HS-27A (cell line): Measurements from ENCODE around the gene GABRA5.
A peak's percentile ranks its signal among the peaks of the same experiment; 100 is the strongest.
"Not testable (repeated sequence)": the region's sequence is repeated elsewhere in the genome, so short reads cannot be mapped to it uniquely, and the experiment has no call there.

Experiments used
- DNase-seq: peaks from one replicate; pipeline ENCODE4 v3.0.0-alpha.2; 2012; ENCODE audit warnings: low read depth, missing footprints

GABRA5 gene

GRCh38 chr15:26877831-26878230 lies 11.0 kb downstream of the GABRA5 start:
- no peak for DNase-seq

- no peak for DNase-seq
Measured at GRCh38 chr15:26879706-26880105, 12.8 kb downstream of the GABRA5 start.

- no peak for DNase-seq
Measured at GRCh38 chr15:26882112-26882511, 15.2 kb downstream of the GABRA5 start.

- no peak for DNase-seq
Measured at GRCh38 chr15:26882616-26883365, 15.9 kb downstream of the GABRA5 start.

- no peak for DNase-seq
Measured at GRCh38 chr15:26883466-26883865, 16.6 kb downstream of the GABRA5 start.

- no peak for DNase-seq
Measured at GRCh38 chr15:26886566-26886965, 19.7 kb downstream of the GABRA5 start.

- DNase-seq, result no peak
Measured at GRCh38 chr15:26887926-26888666, 21.2 kb downstream of the GABRA5 start.

GRCh38 chr15:26888761-26889160 lies 21.9 kb downstream of the GABRA5 start:
- DNase-seq, result no peak

- DNase-seq, result peak; percentile 33
Measured at GRCh38 chr15:26889298-26889898, 22.5 kb downstream of the GABRA5 start.

GRCh38 chr15:26890451-26890850 lies 23.6 kb downstream of the GABRA5 start:
- no peak for DNase-seq

- no peak for DNase-seq
Measured at GRCh38 chr15:26890988-26891387, 24.1 kb downstream of the GABRA5 start.

GRCh38 chr15:26891448-26892181 lies 24.8 kb downstream of the GABRA5 start:
- no peak for DNase-seq

- DNase-seq, result no peak
Measured at GRCh38 chr15:26892182-26892518, 25.3 kb downstream of the GABRA5 start.

- DNase-seq, result no peak
Measured at GRCh38 chr15:26892678-26893077, 25.8 kb downstream of the GABRA5 start.

GRCh38 chr15:26893351-26894065 lies 26.6 kb downstream of the GABRA5 start:
- no peak for DNase-seq

GRCh38 chr15:26894181-26894580 lies 27.3 kb downstream of the GABRA5 start:
- no peak for DNase-seq

GRCh38 chr15:26895346-26895745 lies 28.5 kb downstream of the GABRA5 start:
- not testable (repeated sequence) for DNase-seq

GRCh38 chr15:26899658-26900057 lies 32.8 kb downstream of the GABRA5 start:
- no peak for DNase-seq

- no peak for DNase-seq
Measured at GRCh38 chr15:26901041-26901440, 34.2 kb downstream of the GABRA5 start.

GRCh38 chr15:26910715-26911114 lies 43.9 kb downstream of the GABRA5 start:
- no peak for DNase-seq

- no peak for DNase-seq
Measured at GRCh38 chr15:26921433-26921832, 54.6 kb downstream of the GABRA5 start.

GRCh38 chr15:26926081-26926480 lies 59.2 kb downstream of the GABRA5 start:
- DNase-seq, result no peak
